NCI-H1092 (cell line): ENCODE measurements around the gene PCYOX1L.
A peak's percentile ranks its signal among the peaks of the same experiment; 100 is the strongest.

Experiments used
- DNase-seq: peaks from one replicate; lab custom pipeline; 2025; lab: John Stamatoyannopoulos, UW

PCYOX1L gene, protein sequence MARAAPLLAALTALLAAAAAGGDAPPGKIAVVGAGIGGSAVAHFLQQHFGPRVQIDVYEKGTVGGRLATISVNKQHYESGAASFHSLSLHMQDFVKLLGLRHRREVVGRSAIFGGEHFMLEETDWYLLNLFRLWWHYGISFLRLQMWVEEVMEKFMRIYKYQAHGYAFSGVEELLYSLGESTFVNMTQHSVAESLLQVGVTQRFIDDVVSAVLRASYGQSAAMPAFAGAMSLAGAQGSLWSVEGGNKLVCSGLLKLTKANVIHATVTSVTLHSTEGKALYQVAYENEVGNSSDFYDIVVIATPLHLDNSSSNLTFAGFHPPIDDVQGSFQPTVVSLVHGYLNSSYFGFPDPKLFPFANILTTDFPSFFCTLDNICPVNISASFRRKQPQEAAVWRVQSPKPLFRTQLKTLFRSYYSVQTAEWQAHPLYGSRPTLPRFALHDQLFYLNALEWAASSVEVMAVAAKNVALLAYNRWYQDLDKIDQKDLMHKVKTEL

DNA sequence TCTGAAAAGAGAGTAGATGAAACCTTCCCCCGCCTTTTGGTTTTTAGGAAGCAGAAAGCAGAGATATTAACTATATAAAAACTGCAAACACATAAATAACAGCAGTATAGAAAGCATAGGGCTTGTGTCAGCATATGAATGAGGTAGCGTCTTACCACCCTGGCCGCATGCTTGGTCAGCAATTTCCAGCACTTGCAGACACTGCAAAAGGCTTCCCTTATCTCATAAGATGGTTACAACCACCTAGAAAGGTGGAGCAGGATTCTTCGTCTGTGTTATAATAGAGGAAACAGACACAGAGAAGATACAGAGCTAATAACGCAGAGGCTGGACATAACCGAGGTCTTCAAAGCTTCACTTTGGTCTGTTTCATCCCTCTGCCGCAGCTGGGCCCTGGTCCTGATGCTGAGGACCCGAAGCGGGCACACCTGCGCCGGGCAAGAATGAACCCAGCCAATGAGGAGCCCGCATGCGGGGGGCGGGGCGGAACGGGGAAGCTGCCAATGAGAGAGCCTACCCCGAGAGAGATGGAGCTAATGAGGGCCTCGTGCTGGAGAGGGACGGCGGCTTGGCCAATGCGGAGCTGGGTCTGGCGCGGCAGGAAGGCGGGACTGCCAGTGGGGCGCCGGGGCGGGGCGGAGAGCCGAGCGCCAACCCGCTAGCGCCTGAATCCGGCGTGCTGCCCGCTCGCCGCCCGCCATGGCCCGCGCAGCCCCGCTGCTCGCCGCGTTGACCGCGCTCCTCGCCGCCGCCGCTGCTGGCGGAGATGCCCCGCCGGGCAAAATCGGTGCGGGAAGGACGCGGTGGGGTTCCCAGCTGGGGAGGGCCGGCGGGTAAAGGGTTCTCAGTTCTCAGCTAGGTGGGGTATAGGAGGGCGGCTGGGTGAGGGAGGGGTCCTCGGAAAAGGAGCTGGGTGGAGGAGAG is at the start of gene PCYOX1L:
PCYOX1L (plus strand) TSS at position 677 of the 924 bp plus-strand sequence; CDS start at position 700, 23 bp downstream.
- peak; percentile 86 for DNase-seq

DNA sequence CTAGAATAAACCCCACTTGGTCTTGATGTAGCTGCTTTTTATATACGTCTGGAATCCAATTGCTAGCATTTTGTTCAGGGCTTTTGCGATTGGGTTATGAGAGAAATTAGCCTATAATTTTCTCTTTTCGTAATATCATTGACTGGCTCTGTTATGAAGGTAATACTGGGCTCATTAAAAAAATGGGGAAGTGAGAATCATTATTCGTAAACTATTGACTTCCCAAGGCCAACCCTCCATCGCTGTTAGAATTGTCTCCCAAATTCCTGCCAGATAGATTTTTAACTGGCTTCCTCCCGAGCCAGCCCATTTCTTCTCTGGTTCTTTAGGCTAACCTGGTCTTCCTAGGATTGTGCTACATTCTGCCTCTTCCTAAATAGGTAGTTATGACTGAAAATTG is 48.5 kb upstream of the PCYOX1L start:
- DNase-seq: no peak

DNA sequence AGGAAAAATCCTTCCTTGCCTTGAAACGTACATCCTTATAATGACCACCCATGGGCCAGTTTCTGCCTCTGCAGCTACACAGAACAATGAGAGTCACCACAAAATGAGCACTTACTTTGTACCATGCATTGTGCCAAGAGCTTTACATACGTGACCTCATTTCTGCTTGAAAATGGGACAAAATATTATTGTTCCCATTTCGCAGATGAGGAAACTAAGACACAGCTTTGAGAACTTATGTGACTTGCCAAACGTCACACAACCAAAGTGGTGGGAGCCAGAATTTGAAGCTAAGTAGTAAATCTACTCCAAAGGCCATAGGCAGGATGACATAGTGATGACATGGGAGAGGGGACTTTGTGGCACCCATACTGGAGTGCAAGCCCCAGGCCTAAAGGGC is 47.4 kb upstream of the PCYOX1L start:
- DNase-seq: no peak

DNA sequence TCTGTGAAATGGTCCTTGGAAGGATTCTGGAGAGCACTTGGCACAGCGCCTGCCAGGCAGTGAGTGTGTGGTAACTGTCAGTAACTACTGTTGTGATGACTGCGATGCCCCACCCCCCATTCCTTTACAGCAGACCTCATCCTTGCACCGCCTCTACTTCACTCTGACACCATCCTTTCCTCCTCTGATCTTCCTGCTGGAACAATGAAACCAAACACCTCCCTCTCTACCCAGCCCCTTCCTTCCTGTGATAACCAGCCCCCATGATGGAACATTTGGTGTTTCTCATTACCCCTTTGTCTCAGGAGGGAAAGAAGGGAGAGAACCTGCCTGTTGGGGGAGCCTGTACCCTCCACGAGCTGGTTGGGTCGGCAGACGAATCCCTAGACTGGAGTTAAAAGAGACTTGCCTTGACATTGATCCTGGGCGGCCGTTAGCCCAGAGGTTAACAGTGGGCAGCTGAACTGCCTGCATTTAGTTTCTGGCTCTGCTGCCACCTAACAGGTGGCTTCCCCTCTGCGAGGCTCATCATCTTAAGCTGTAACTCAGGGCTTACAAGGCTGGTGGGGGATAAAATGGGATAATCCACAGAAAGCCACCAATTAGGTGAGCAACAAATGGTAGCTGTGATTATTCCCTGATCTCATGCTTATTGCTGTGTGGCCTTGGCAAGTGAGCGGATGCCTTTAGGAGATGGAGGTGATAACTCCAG is 46.7 kb upstream of the PCYOX1L start:
- DNase-seq: no peak

DNA sequence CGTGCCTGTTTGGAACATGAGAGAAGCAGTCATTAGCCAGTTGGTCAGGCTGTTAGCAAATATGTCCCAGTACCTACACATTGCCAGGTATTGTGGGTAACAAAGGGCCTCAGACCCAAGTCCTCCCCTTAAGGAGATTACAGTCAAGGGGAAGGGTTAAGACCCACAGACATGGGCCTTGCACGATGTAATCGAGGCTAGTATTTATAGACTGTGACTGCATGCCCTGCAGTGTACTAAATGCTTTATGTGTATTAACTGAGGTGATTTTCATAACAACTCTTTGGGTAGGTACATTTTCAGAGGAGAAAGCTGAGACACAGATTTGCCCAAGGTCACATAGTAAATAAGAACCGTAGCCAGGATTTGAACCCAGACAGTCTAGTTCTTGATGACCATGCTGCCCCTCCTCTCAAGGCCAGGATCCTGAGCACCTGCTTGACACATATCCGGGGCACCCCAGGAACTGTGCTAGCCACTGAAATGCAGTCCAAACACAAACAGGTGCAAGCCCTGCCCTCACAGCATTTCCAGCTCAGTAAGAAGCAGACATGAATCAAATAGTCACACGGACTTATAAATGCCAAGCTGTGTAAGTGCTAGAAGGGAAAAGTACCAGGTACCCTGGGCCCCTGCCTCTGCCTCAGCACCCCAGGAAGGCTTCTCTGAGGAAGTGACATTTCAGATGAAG is 44.5 kb upstream of the PCYOX1L start:
- DNase-seq: no peak

DNA sequence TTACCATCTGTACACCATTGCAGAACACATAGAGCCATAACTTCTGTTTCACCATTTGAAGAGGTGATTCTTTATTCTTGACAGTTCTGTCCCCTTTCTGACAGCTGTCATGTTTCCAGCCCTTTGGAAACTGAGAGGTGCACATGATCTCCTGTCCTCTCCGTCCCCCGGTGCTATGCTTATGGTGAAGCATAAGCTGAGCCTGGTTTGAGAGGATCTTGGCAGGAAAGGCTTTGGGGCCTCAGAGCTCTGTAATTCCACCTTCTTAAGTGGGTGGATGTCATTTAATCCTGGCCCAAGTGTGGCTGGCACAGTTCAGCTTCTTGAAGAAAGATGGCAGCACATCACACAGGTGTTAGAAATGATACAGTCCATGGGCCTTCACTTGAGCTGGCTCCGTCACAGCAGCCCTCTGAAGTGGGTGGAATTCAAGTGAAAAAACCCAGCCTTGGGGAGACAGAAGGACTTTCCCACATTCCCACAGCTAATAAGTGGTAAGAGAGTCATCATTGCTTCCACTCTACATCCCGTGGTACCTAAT is 43.2 kb upstream of the PCYOX1L start:
- no peak for DNase-seq

DNA sequence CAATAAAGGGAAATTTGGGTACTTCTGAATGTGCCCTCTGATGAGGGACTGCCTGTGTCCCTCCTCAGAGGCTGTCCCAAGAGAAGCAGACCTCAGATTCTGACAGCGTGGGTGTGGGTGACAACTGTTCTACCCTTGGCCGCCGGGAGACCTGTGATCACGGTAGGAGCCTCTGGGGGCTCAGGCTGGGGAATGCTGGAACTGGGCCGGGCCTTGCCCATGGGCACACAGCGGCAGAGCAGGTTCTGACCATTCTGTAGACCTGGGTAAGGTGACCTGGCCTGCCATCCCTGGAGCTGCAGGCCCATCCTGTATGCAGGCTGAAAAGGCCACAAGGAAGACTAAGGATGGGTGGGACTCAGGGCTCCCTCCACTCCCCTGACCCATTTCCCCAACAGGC is 42.1 kb upstream of the PCYOX1L start:
- no peak for DNase-seq

DNA sequence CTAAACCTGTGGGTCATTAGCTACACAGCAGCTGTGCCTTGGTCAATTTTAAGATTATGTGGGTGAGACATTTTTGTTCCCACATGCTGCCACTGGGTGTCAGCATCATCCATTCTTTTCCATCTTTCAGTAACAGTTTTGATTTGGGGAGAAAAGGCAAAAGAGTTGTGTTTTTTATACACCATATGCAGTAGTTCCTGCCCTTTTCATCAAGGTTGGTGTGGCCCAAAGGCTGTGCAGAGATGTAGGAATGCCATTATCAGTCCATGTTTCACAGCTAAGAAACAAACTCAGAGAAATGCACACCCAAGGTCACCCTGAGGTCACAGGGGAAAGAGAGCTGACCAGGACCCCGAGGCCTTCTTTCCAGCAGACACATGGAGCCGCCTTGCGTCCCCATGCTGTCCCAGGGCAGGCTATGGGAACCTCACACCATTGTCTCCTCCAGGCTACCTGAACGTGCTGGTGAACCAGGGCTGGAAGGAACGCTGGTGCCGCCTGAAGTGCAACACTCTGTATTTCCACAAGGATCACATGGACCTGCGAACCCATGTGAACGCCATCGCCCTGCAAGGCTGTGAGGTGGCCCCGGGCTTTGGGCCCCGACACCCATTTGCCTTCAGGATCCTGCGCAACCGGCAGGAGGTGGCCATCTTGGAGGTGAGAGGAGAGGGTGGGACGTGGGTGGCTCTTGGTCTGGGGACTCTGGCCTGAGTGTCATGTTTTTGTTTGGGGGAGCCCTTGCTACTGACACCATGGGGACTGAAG is 40.4 kb upstream of the PCYOX1L start:
- no peak for DNase-seq

DNA sequence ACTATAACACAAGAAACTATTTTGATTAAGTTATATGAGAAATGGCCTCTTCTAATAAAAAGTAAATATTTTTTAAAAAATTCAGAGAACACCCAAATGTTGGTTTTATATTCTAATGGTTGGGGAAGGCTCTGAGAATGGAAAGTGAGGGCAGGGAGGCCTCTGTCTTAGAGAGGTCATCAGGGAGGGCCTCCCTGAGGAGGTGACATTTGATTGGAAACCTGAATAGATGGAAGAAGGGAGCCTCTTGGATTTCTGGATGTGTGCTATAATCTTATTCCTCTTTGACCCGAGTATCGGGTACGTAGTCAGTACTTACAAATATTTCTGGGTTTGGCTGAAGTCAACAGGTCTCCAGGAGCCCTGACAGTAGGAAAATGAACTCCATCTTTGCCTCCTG is 38.7 kb upstream of the PCYOX1L start:
- DNase-seq: no peak

DNA sequence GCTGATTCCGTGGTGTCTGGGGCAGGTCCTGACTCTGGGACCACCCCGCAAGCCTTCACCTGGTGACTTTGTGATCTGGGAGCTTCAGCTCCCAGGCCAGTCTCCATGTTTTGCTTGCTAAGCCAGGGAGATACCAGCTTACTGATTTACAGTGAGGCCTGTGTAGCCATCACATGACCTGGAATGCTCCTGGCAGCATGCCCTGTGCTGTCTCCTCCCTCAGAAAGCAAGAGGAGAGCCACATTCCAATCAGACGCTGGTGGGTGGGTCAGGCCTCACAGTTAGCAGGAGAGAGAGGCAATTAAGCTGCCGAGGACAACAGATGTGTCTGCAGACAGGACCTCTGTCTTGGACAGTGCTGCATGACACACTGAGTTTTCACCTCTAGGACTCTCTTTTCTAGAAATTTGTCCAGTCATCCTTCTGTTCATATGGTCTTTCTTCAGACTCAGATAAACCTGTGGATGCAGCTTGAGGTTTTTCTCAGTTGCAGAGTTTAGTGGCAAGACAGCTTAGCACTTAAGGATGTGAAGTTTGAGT is 37.0 kb upstream of the PCYOX1L start:
- peak; percentile 63 for DNase-seq

DNA sequence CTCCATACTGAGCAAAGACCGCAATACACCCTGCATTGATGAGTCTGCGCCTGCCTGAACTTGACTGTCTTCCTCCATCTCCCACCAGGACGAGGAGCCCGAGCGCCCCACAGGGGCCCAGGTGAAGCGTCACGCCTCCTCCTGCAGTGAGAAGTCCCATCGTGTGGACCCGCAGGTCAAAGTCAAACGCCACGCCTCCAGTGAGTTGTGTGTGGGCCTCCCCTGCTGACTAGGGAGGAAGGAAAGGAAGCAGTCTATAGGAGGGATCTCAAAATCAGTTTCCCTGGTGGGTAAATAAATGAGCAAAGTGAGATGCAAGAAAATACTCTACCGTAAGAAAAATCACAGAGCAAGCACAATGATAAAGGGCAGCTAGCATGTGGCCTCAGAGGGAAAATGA is 35.3 kb upstream of the PCYOX1L start:
- DNase-seq: no peak

DNA sequence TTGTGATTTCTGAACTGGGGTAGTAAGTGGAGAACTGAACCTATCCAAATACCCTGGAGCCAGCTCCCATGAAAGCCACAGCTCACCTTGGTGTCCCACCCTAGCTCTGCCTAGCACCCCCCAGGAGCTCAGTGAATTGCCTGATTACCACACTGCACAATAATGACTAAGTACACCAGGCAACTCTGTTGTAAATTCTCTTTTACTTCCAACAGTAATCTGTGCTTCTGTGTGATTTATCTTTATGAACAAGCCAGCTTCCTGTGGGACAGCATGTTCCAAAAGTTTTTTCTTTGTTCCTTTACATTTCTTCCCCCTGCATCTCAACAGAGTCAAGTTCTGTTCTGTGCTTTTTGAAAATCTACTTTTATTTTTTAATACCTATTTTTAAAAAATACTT is 34.6 kb upstream of the PCYOX1L start:
- no peak for DNase-seq

DNA sequence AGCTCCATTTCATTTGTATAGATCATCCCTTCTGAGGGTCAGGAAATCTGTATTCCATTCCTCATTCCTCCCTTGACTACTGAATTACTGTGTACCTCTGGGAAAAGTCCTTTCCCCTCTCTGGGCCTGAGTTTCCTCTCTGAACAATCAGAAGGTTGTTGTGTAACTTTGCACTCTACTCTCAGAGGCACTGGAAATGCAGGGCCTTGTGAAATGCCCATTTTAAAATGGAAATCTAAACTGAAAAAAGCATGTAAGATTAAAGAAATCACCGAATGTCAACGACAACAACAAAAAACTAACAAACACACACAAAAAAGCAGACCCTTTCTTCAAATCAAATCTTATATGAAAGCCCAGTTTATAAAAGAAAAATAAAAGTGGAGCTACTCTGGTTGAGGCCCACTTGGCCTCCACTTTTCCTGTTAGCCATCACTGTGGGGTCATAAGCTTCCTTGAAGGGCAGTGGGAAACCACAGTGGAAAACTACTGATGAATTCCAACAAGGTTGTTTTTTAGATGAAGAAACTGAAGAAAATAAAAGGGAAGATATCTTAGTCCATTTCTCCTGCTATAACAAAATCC is 34.1 kb upstream of the PCYOX1L start:
- DNase-seq: no peak

DNA sequence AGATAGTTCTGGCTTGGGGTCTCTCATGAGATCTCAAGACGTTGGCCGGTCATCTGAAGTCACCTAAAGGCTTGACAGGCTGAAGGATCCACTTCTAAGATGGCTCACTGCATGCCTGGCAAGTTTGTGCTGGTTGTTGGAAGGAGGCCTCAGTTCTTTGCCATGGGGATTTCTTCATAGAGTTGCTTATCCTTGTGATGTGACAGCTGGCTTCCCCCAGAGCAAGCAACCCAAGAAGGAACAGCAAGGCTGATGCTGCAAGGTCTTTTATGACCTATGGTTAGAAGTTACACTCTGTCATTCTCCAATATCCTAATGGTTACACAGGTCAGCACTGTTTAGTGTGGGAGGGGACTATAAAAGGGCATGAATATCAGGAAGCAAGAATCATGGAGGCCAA is 33.2 kb upstream of the PCYOX1L start:
- no peak for DNase-seq

DNA sequence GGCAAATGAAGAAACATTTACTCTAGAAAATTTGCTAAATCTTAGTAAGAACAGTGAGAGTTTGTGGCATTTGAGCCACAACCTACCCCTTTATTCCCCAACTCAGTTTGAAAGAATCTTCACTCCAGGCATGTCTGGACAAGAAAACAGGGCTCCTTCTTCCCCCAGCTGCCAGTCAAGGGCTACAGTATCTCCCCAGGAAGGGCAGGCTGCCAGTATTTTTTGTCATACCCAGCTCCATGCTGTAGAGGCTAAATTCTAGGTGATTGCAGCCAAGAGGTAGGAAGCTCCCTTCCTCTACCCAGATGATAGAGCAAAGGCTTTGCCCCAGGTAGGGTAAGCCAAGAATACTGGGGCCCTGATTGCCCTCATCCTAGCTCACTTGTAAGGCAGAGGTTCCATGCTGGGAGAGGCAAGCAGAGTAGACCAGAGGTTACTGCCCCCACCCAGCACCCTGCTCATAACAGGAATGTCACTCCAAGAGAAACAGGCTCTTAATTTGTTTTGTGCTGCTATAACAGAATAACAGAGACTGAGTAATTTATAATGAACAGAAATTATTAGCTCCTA is 32.6 kb upstream of the PCYOX1L start:
- DNase-seq: no peak

DNA sequence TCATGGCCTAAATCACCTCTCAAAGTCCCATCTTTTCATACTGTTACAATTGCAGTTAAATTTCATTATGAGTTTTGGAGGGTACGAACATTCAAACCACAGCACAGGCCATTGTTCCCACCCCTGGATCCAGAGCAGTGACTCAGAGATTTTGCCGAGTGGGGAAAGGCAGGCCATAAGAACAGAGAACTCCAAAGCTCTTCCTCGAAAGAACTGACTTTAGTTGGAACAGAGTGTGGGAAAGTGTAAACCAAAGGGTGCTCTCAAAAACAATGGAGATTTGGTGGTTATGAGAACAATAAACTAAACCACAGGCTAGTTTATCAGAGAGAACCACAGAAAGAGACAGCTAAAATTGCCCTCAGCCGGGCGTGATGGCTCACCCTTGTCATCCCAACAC is 32.0 kb upstream of the PCYOX1L start:
- no peak for DNase-seq

DNA sequence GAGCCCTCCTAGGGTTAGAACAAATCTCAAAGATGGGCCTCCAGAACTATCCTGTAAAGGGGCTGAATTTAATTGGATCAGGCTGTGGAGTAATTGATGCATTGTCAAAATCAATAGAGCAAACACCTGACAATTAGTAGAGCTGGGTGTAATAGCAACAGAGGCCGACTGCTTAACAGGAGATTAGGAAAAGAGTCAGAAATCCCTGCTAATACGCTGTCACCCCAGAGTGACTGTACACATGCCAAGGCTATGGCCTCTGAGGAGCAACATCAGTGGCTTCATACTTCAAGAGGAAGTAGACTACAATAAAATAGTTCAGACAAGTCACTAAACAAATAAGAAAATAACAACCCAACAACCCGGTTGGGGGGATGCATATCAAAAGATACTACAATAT is 31.2 kb upstream of the PCYOX1L start:
- no peak for DNase-seq

DNA sequence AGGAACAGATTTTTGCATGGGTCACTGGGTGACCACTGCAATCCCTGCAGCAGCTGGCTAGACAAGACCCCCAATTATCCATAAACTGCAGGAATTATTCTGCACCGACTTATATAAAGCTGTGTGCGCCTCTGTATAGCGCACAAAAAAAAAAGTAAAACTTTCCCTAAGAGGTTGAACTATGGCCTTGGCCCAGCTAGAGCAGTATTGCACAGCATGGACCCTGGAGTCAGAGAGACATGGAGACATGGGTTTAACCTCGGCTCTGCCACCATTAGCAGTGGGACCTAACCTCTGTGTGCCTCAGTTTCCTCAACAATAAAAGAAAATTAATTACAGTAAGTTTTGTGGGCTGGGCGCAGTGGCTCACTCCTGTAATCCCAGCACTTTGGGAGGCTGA is 29.7 kb upstream of the PCYOX1L start:
- DNase-seq: no peak

DNA sequence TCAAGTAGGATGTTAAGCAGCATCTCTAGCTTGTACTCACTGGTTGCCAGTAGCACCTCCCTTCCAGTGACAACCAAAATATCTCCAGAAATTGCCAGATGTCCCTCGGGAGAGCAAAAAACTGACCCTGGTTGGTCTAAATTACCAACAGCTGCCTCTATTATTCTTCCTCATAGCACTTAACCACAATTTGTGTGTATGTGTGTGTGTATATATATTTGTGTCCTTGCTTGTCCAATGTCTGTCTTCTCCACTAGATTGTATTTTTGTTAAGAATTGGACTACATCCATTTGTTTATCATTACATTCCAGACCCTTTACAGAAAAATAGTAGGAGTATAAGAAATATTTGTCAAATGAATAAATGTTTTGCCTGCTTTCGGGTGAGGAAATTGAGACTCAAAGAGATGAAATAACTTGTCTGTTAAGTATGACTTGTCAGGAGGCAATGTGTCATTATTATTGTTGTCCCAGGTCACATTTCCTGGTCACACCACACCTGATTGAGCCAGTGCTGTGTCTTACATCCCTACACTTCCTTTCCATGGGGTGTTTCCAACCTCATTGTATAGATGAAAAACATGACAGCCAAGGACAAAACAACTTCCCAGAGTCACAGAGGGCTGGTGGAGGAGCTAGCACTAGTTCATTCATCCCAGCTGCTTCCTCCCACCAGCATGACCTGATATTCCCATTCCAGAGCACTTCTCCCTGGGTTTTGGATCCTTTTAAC is 24.0 kb upstream of the PCYOX1L start:
- DNase-seq: no peak
